Large intestine (tissue), 3 donors: ENCODE results near the gene MYCBPAP. TPM values are rescaled to one million over a fixed set of nuclear protein-coding genes. Genes with fewer than 3 reads are reported as not detected.
A peak's percentile ranks its signal among the peaks of the same experiment; 100 is the strongest.

Experiments used
- DNase-seq, 2 donors: peaks; one replicate each; pipeline versions ENCODE4 v3.0.0 to v3.0.0-alpha.2; 2013
- H3K27ac ChIP-seq: one replicate; pipeline ENCODE4 v1.5.1; 2013; ENCODE audit warnings: low read length
- H3K27me3 ChIP-seq: 2 replicates; pipeline ENCODE4 v1.6.1; 2013; ENCODE audit warnings: low read length; ENCODE audit not compliant: control insufficient read depth, insufficient read depth
- H3K36me3 ChIP-seq: 2 replicates; pipeline ENCODE4 v1.6.1; 2013; ENCODE audit warnings: low read length; ENCODE audit not compliant: control insufficient read depth, insufficient read depth
- H3K4me1 ChIP-seq: one replicate; pipeline ENCODE4 v1.6.1; 2013; ENCODE audit warnings: low read length; ENCODE audit not compliant: control insufficient read depth, insufficient read depth
- H3K4me3 ChIP-seq: one replicate; pipeline ENCODE4 v1.5.1; 2013; ENCODE audit warnings: low read length
- H3K9me3 ChIP-seq: one replicate; pipeline ENCODE4 v1.6.1; 2013; ENCODE audit warnings: mild to moderate bottlenecking, low read depth, low read length, moderate library complexity; ENCODE audit not compliant: control insufficient read depth
- WGBS: methylation state at CpG from one replicate; pipeline ENCODE4 v1.1.5; 2013; ENCODE audit warnings: low lambda C conversion rate; ENCODE audit not compliant: insufficient coverage; 5-methylcytosine and 5-hydroxymethylcytosine counted together
- polyA plus RNA-seq: library from polyadenylated mRNA; unstranded; fragments of 120-200 nt; gene quantifications from one replicate; pipeline ENCODE4 v1.2.1, GENCODE V29; 2013

Gene MYCBPAP
- polyA plus RNA-seq, 1 donor, result 1.8 TPM

DNA sequence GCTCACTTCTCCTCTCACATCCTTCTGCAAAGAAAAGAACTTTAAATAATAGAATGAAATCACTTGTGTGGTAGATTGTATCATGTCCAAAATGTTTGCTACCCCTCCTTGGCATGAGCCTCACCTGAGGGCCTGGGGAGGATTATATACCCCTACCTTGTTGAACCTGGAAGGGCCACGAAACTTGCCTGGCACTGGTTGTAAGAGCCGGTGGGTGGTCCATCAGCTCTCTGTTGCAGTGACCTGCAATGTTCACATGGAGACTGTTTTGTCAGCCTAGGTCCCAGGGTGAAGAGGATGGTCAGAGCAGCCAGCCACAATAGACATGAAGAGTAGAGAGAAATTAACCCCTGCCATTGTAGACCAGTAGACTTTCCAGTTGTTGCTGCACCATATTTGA is 19.4 kb upstream of the MYCBPAP start:
- Histone ChIP-seq H3K27ac (no peak overlapping the region), H3K4me3 (no peak overlapping the region), H3K9me3 (no peaks in the 10 kb centered on the region), H3K27me3 (no peaks in the 10 kb centered on the region), H3K36me3 (peaks cover 27% of the 10 kb centered on the region), H3K4me1 (no peaks in the 10 kb centered on the region)
- no CpG with 5 or more reads among the region's 2 CpGs for WGBS
- DNase-seq, result no peak

DNA sequence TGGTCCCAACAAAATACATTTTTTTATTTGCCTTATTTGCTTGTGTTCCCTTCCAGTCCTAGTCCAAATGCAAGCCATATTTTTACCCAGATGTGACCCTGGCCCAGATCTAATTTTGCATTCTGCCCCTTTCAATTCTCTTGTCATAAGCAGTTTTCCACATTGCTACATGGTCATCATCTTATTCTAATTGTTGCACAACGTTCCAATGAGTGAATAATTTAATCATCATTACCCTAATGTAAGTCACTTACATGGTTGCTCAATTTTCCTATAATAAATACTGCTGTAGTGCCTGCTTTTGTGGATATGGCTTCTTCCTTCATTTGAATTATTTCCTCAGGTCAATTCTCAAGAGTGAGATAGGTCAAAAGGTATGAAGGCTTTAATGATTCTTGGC is 16.7 kb upstream of the MYCBPAP start:
- 50% methylated on average over 1 of the region's 1 CpG for WGBS
- no peaks in the 10 kb centered on the region for H3K4me1 ChIP-seq

DNA sequence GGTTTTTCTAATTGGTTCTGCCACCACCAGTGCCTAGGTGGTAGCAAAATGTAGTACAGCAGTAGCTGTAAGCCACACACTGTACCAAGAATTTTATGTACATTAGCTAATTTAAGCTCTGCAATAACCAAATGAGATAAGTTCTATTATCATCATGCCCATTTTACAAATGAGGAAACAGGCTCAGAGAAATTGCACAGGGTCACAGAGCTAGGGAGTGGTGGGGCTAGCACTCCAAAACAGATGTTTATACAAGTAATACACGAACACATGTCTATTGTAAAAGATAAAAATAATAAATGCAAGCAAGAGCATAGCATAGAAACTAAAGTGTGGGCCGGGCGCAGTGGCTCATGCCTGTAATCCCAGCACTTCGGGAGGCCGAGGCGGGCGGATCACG is 16.0 kb upstream of the MYCBPAP start:
- no peaks in the 10 kb centered on the region for H3K27me3 ChIP-seq
- no peak overlapping the region for H3K4me3 ChIP-seq
- peaks cover 3% of the 10 kb centered on the region for H3K36me3 ChIP-seq
- no peaks in the 10 kb centered on the region for H3K4me1 ChIP-seq
- no peaks in the 10 kb centered on the region for H3K9me3 ChIP-seq
- H3K27ac ChIP-seq, result no peak overlapping the region
- WGBS, result no CpG with 5 or more reads among the region's 8 CpGs
- DNase-seq, result no peak

More for the DNA sequence above, 16.7 kb upstream of the MYCBPAP start:
- Histone ChIP-seq H3K27me3 (no peaks in the 10 kb centered on the region), H3K36me3 (peaks cover 6% of the 10 kb centered on the region), H3K9me3 (no peaks in the 10 kb centered on the region), H3K4me3 (no peak overlapping the region), H3K27ac (no peak overlapping the region)
- DNase-seq, result no peak

DNA sequence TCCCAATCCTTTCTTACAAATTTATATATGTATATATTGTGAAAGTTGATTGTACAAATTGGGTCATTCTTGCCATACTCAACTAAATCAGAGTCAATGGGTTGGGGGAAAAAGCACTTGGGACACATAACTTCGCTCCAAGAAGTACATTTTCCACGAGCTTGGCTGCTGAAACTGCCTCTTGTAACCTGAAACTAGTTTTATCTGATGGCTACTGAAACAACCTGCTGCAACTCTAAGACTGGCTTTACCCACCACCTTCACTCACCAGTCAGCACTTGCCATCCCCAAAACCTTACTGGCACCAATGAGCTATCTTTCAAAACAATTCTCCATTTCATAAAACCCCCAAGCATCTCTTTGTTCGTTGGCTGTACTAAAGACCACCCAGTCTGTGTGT is 14.5 kb upstream of the MYCBPAP start:
- no peak overlapping the region for H3K4me3 ChIP-seq
- no CpG with 5 or more reads among the region's 3 CpGs for WGBS
- no peaks in the 10 kb centered on the region for H3K27me3 ChIP-seq
- no peak for DNase-seq
- H3K4me1 ChIP-seq, result peaks cover 8% of the 10 kb centered on the region
- no peaks in the 10 kb centered on the region for H3K36me3 ChIP-seq
- no peaks in the 10 kb centered on the region for H3K9me3 ChIP-seq
- no peak overlapping the region for H3K27ac ChIP-seq

DNA sequence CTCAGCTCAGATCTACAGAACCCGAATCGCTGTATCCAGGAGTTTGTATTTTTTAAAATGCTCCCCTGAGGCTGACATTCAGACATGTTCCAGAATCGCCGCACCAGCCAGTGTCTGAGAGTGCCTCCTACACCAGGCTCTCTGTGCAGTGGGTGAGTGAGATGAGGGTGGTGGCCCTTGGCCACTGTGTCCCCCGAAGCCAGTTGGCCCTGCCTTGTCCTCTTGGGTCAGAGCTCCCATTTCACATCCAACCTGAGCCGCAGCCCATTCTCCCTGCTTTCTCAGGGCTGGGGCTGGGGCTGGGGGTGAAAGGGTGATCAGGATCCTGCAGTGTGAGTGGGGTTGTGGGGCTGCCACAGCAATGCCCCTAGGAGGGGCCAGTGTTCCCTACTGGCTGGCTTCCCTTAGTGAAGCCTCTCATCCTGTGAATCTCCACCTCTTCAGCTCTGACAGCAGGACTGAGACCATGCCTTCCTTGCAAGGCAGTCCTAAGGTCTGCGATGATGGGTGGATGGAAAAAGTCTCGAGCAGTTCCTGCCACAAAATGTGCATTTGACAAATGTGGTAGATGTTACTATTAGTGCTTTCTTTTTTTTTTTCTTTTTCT is 12.9 kb upstream of the MYCBPAP start:
- Histone ChIP-seq H3K36me3 (no peaks in the 10 kb centered on the region), H3K4me1 (peaks cover 8% of the 10 kb centered on the region), H3K4me3 (no peak overlapping the region), H3K27me3 (no peaks in the 10 kb centered on the region), H3K9me3 (no peaks in the 10 kb centered on the region), H3K27ac (no peak overlapping the region)
- DNase-seq, result no peak
- no CpG with 5 or more reads among the region's 8 CpGs for WGBS

DNA sequence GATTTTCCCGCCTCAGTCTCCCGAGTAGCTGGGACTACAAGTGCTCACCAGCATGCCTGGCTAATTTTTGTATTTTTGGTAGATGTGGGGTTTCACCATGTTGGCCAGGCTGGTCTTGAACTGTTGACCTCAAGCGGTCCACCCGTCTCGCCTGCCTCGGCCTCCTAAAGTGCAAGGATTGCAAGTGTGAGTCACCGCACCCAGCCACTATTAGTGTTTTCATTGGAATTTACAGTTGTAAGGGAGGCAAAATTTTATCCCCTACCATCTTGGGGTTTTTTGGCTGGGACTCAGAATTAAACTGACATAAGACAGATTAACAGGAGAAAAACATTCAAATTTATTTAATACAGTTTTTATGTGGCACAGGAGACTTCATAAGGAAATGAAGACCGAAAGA is 12.3 kb upstream of the MYCBPAP start:
- no peak for DNase-seq
- Histone ChIP-seq H3K4me1 (peaks cover 8% of the 10 kb centered on the region), H3K9me3 (no peaks in the 10 kb centered on the region), H3K27me3 (no peaks in the 10 kb centered on the region), H3K4me3 (no peak overlapping the region), H3K36me3 (no peaks in the 10 kb centered on the region), H3K27ac (no peak overlapping the region)
- WGBS, result no CpG with 5 or more reads among the region's 8 CpGs

DNA sequence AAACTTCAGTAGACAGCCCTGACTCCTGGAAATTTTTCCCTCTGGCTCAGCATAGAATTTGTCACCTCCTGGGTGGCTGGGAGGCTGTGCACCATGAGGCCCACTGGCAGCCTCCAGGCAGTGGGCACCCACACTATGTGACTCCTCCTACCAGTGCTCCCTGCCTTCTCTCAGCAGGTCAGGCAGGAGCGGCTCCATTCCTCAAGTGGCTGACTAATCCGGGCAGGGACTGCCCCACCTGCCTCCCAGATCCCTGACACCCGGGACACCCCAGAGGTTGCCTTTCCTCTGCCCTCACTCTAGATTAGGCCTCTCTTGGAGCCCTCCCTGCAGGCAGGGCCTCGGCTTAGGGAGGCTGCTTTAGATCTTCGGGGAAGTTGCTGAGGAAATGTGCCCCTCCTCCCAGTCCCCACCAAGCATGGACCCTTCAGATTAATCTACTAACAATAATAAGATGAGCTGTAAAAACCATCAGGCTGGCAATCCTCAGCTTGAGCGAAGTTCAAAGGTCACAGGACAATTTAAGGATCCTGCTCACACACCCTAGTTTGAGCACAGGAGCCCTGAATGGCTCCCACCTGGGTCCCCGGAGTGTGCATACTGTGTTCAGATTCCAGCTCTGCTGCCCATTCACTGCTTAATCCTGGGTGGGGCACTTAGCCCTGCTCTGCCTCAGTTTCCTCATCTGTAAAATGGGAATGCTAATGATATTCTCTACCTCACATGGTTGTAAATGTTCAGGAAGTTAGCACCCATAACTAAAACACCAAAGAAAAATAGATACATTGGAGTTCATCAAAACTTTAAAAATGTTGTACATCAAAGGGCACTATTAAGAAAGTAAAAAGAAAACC is 10.0 kb upstream of the MYCBPAP start:
- WGBS, result no CpG with 5 or more reads among the region's 7 CpGs
- Histone ChIP-seq H3K4me1 (peaks cover 8% of the 10 kb centered on the region), H3K27ac (no peak overlapping the region), H3K4me3 (no peak overlapping the region), H3K27me3 (no peaks in the 10 kb centered on the region), H3K9me3 (no peaks in the 10 kb centered on the region), H3K36me3 (no peaks in the 10 kb centered on the region)
- DNase-seq, result no peak

DNA sequence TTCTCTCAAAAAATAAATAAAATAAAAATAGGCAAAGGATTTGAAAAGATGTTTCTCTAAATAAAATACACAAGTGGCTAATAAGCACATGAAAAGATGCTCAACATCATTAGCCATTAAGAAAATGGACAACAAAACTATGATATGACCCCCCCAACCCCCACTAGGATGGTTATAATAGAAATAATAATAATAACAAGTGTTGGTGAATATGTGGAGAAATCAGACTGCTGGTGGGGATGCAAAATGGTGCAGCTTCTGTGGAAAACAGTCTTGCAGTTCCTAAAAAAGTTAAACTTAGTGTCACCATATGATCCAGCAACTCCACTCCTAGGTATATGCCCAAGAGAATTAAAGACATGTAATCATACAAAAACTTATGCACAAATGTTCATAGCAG is 9.0 kb upstream of the MYCBPAP start:
- no peak for DNase-seq
- H3K9me3 ChIP-seq, result no peaks in the 10 kb centered on the region
- peaks cover 9% of the 10 kb centered on the region for H3K4me1 ChIP-seq
- H3K4me3 ChIP-seq, result no peak overlapping the region
- H3K27ac ChIP-seq, result no peak overlapping the region
- H3K36me3 ChIP-seq, result no peaks in the 10 kb centered on the region
- H3K27me3 ChIP-seq, result no peaks in the 10 kb centered on the region

DNA sequence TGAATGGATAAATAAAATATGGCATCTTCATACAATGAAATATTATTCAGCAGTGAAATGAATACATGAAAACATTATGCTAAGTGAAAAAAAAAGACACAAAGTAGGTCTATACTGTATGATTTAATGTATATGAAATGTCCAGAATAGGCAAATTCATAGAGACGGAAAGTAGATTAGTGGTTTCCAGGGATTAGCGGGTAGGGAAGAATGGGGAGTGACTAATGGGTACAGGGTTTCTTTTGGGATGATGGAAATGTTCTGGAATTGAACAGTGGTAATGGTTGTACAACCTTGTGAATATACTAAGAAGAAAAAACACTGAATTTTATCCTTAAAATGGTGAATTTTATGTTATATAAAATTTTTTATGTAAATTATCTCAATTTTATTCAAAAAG is 8.5 kb upstream of the MYCBPAP start:
- Histone ChIP-seq H3K9me3 (no peaks in the 10 kb centered on the region), H3K27ac (no peak overlapping the region), H3K36me3 (no peaks in the 10 kb centered on the region), H3K4me3 (no peak overlapping the region), H3K4me1 (peaks cover 12% of the 10 kb centered on the region), H3K27me3 (no peaks in the 10 kb centered on the region)
- DNase-seq, result no peak
- no CpG with 5 or more reads among the region's 2 CpGs for WGBS

DNA sequence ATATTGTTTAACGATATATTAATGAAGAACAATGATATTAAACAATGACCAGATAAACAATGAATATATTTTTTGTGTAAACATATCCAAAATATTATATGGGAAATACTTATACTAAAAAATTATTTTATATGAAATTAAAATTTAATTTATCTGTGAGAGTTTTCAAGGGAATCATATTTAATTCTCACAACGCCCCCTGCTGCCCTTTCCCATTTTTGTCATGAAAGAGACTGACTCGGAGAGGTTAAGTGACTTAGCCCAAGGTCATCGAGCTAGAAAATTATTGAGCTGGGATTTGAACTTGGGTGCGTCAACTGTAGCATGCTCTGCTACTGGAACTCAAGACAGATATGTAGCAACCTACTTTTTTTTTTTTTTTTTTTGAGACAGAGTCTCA is 7.2 kb upstream of the MYCBPAP start:
- WGBS, result 64% methylated on average over 2 of the region's 5 CpGs
- Histone ChIP-seq H3K27ac (no peak overlapping the region), H3K9me3 (no peaks in the 10 kb centered on the region), H3K4me3 (no peak overlapping the region), H3K4me1 (peaks cover 20% of the 10 kb centered on the region), H3K36me3 (no peaks in the 10 kb centered on the region), H3K27me3 (no peaks in the 10 kb centered on the region)
- peak in 1 of 2 donors; percentile 50 for DNase-seq
